NOMO-1 treated with DMSO at 0.1 percent for 48 hours (cell line): ENCODE measurements around the gene STK32A.
A peak's percentile ranks its signal among the peaks of the same experiment; 100 is the strongest.
"Not testable (repeated sequence)": the region's sequence is repeated elsewhere in the genome, so short reads cannot be mapped to it uniquely, and the experiment has no call there.

Experiments used
- DNase-seq: peaks from one replicate; lab custom pipeline; 2025; ENCODE audit not compliant: unreplicated experiment; lab: John Stamatoyannopoulos, UW

The STK32A gene

DNA sequence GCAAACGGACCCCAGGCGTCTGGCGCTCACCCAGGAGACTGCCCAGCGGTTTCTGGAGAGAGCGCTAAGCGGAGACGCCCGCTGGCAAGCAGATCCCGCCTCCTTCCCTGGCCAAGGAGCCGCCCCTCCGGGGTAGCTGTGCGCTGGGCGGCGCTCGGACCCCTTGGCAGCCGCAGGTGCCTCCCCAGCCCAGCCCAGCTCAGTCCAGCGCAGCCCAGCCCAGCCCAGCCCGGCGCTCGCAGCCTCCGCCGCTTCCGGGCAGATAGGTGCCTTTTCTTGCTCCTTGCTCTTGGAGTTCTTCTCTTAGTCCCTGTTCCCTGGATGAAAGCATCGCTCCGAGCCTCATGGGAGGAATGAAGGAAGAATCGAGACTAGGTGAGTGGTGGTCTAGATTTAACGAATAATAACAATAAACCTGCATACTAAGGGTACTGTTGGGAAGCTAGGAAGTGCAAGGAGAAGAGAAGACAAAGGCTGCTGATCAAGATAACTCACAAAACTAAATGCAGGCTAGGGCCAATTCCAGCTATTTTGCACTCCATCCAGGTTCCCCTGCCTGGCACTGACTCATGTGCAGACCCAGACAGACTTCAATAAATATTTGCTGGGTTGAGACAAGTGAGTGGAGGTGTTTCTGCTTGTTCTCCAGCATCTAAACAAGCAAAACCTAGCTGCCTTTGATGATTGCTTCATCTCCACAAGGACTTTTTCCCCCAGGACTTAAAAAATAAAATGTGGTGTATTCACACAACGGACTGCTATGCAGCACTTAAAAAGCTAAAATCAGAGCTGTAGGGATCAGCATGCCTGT is at the start of gene STK32A:
TSS of gene STK32A (plus strand) at position 202 of the 811 bp plus-strand sequence. CDS start 4,609 bp downstream, outside the sequence.
- DNase-seq, result no peak

DNA sequence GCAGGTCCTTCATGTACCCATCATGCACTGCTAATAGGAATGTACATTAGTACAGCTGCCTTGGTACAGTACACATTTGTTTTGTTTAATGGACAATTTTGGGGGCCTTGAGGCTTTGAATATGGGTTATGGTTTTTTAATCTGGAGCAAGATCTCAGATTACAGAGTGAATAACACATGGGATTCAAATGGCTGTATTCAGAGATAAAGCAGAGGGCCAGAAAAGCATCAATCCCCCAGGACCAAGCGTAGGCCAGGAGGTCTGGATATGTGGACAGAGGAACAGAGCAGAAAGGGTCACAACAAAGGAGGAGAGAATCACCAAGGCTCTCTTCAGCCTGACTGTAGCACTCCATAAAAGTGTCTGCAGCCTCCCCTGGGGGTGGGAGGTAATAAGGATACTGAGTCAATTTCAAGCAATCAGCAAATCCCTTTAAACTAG is 47.7 kb upstream of the STK32A start:
- DNase-seq, result no peak

DNA sequence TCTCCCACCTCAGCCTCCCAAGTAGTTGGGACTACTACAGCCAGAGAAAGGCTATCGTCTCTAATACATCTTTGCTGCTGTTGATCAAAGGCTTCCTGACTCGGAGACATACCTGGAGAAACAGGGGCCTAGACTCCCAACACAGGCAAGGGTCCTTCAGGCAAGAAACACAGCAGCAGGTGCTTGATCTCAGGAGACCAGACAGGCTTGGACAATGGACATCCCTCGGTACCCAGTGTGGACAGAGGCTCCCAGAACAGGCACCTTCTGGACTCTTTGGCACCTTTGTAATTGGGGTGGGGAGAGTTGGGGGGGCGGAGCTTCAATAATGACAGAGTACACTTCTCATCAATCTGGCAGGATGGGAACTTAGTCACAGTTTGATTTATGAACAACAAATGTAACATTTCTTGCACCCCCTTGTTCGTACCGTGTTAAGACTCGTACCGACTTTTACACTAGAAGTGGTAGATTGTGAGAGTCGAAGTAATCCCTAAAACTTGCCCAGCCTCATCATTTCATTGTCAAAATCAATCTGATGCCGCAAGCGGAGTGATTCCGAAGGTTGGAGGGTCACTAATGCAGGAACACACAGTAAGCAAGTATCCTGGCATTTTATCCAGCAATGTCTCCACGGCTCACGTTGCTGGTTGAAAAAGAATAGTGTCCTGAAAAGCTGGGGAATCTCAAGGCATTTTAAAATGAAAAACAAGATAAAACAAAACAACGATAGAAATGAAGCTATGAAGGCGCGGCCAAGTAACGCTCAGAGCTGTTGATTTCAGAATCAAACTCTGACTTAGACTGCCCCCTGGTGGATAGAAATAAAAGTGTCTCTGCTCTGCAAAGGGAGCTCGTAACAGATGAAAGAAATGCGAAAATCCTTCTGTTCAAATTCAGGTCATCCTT is 46.4 kb upstream of the STK32A start:
- peak; percentile 56 for DNase-seq

DNA sequence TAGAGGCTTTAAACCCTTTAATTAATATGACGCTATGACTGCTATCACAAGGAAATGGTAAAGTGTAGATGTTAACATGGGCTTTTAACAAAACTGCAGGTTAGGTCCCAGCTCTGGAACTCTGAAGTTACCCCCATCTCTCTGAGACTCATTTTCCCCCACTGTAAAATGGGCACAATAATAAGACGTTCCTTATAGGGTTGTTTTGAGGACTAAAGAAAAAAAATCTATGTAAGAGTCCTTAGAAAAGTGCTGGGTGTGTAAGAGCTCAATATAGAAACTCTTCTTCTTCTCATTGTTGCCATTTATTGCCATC is 45.8 kb upstream of the STK32A start:
- no peak for DNase-seq

DNA sequence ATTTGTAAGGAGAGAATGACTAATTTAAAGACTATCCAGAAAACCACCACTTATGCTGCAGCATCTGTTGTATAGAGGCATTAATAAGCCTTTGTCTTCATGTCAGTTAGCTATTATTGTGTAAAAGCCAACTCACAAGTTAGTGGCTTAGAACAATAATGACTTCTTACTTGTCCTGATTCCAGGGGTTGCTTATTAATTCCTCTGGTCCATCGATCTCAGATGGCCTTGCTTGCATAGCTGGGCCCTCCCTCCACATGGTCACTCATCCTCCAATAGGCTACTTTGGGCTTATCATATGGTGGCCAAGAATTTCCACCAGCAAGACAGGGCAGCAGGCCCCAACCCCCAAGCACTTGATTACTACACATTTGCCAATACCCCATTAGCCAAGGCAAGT is 44.5 kb upstream of the STK32A start:
- no peak for DNase-seq

DNA sequence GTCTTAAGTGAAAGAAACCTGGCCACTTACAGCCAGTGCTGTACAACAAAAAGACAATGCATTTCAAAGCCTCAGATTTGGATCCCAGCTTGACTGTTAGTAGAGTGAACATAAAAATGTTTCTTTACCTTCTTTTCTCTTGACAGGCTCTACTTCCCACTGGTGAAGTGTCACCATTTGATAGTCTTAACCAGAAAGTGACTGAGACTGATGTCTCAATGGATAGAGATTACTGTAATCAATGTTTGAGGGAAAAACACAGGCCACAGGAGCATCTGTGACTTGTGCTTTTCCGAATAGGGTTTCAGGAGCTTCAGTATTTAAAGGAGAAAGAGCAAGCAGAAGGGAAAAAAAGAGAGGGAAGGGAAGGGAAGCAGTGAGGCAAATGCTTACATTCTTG is 41.7 kb upstream of the STK32A start:
- DNase-seq, result no peak

DNA sequence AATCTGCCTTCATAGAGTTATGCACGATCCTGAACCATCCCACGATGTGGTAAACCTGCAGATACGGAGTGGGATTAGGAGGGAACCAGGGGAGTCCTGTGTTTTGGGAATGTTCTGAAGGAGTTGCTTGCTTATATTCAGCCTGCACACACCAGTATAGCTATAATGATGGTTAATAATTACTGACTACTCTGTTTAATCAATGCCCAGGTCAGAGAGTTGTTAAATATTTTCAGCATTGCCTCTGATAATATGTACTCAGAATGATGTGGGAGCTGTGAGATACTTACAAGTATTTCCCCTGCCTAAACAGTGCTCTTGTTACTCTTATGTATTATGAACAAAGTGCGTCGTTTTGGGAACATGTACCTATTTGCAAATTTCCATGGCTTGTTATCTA is 34.8 kb upstream of the STK32A start:
- no peak for DNase-seq

DNA sequence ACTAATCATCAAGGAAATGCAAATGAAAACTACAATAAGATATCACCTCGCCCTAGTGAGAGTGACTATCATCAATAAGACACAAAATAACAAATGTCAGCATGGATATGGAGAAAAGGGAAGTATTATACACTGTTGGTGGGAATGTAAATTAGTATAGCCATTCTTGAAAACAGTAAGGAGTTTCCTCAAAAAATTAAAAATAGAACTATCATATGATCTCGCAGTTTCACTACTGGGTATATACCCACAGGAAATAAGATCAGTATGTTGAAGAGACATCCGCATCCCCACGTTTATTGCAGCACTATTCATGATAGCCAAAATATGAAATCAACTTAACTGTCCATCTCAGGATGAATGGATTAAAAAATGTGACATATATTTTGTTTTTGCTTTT is 31.6 kb upstream of the STK32A start:
- DNase-seq, result no peak

DNA sequence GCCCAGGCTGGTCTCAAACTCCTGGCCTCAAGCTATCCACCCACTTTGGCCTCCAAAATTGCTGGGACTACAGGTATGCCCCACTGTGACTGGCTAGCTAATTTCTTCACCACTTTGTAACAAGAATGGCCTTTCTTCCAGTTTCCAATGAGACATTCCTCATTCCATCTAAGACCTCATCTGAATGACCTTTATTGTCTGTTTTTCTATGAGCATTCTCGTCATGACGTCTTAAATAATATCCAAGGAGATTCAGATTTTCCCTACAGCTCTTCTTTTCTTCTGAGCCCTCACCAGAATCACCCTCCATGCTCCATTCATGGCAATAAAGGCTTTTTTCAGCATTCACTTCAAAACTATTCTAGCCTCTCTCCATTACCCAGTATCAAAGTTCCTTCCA is 30.2 kb upstream of the STK32A start:
- DNase-seq, result no peak

DNA sequence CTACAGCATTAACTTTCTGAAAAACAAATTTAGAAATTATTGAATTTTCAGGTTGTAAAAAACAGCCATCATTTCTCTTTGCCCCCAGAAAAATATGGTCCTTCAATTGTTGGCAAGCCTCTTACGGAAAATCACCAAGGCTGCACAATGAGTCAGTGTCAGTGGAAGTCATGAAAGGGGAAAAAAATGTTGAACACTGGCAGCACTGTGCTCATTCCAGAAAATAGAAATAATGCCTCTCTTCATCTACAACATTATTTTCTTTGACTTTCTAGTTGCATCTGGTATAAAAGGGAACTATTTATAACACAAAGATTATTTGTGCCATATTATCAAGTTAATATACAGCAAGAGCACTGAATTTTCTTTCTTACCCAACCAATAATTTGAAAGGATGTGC is 26.7 kb upstream of the STK32A start:
- no peak for DNase-seq

DNA sequence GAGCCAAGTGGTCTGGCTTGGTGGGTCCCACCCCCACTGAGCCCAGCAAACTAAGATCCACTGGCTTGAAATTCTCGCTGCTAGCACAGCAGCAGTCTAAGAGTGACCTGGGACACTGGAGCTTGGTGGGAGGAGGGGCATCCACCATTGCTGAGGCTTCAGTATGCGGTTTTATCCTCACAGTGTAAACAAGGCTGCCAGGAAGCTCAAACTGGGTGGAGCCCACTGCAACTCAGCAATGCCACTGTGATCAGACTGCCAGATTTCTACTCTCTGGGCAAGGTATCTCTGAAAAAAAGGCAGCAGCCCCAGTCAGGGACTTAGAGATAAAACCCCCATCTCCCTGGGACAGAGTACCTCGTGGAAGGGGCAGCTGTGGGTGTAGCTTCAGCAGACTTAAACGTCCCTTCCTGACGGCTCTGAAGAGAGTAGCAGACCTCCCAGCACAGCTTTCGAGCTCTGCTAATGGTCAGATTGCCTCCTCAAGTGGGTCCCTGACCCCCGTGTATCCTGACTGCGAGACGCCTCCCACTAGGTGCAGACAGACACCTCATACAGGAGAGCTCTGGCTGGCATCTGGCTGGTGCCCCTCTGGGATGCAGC is 18.2 kb upstream of the STK32A start:
- no peak for DNase-seq

DNA sequence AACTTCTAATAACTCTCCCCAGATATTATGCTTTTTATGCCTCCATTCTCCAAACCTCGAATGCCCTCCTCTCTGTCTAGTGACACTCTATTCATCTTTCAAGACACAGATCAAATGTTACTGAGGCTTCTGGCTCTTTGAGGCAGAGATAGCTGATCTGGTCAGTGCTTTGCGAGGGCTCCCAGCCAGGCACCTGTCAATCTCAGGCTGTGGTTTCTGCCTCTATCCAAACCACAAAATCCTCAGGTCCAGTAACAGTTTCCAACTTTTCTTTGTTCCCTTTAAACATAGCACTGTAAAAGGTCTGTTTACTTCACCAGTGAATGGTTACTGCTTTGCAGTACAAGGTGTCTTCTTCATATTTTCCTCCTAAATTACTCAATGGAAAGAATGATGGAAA is 11.5 kb upstream of the STK32A start:
- DNase-seq, result no peak

DNA sequence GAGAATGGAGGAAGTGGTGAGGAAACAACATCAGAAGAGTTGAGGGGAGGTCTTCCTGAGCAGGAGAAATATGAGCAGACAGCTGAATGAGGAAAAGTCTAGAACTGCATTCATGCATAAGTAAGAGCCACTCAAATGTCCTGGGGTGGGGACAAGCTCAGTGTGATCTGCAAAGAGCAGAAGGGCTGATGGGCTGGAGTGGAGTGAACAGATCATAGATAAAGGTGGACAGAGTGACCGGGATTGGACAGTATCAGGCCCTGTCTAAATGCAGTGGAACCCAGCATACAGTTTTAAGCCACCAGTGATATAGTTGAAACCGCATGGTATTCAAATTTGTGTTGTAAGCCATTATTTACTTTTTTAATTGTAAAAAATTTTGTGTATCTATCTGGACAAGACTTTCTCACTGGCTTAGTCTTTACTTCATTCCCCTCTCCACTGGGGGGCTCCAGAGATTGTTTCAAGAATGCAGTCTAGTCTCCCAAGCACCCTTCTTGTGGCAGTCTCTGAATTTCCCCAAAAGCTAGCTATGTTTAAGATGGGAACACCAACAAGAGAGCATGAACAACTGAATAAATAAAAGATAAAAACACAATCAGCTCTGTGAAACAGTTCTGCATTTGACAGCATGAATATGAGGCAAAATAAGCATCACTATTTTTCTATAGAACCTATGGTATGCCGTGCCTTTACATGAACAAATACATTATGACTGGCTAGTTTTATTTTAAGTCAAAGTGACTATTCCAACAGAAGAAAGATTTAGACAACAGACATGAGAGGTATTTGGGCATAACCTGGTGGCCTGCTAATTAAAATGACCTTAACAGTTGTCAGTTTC is 10.7 kb upstream of the STK32A start:
- DNase-seq, result peak; percentile 10

DNA sequence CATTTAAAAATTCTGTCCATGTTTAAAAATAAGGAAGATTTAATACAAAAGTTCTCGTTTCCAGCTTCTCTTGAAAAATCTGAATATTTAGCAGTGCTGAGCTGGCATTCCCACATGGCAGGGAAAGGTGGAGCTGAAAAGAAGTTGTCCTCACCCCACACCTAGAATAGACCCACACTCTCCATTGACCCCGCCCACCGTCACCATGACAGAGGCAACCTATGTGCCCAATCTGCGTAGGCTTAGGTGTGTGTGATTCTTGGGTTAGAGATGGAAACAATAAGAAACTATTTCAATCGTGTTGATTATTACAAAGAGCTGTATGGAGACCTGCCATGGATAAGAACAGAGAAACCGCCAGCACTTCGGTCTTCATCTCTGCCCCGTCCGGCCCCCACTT is 8.9 kb upstream of the STK32A start:
- DNase-seq, result no peak

DNA sequence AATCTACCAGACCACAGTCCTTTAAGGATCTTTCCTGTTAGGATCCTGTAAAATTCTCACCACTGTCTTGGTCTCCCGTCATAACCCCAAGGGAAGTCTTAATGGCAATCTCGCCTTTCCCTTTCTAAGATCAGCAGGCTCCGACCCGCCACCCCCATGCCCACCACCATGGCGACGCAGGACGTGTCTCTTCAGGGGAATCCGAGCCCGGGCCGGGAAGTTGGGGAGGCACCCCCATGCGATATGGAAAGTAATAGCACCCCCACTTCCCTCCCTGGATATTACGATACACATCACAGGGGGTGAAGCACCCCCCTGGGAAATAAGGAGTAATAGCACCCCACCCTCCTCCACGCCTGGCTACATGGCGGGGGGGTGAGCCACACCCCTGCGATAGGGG is 8.3 kb upstream of the STK32A start:
- no peak for DNase-seq

DNA sequence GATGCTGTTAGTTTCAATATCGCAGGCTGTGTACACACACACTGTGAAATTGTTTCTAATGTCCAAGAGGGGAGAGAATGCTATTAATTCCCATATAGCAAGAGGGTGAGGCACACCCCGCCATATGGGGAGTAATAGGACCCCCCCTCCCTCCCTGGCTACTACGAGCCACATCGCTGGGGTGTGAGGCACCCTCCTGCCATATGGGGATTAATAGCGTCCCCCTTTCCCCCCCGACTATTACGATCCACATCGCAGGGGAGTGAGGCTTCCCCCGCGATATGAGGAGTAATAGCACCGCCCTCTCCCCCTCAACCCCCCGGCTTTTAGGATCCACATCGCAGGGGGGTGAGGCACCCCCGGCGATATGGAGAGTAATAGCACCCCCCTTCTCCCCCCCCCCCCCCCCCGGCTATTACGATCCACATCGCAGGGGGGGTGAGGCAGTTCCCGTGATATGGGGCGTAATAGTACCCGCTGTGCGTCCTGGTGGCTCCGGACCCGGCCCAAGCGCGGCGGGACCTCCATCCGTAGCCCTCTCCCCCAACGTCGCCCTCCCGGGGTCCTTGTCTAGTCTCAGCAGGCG is 494 bp upstream of the STK32A start:
- DNase-seq, result no peak

DNA sequence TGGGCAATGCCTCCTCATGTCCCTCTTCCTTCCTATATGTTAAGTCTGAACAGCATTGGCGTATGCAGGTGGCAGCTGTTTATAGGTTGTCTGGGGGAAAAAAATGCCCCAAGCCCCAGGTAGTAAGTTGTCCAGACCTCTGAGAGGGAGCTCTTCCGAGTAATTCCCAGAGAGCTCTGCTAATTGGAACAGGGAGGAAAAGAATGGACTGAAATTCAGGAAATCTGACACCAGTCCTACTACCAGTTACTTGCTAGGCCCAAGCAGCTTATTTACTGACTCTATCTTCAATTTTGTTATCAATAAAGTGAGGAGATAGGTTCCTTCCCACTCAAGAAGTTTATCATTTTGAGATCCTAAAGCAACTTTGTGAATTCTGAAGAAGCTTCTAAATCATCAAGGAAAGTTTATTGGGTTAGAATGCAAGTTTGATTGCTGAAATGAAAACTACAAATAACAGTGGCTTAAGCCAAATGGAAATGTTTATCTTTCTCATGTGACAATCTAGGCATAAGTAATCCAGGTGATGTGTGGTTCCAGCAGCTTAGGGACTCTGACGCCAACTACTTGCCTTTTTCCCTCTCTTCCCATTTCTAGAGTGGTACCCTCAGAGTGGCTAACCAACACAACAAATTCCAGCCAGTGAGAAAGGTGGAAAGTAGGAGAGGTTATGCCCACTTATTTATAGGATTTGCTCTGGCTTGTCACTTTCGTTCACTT is 5.6 kb downstream of the STK32A start:
- no peak for DNase-seq

DNA sequence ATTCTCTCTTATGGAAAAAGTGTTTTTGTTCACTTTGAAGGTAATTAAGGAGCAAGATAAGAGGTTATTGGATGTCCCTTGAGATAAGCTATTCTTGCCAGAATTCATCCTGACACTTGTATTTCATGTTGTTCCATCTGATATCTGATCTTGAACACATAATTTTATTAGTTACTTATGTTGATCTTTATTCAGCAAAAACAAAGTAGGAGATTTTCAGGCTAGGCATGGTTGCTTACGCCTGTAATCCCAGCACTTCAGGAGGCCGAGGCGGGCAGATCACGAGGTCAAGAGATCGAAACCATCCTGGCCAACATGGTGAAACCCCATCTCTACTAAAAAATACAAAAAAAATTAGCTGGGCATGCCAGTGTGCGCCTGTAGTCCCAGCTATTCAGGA is 8.4 kb downstream of the STK32A start:
- DNase-seq, result not testable (repeated sequence)

DNA sequence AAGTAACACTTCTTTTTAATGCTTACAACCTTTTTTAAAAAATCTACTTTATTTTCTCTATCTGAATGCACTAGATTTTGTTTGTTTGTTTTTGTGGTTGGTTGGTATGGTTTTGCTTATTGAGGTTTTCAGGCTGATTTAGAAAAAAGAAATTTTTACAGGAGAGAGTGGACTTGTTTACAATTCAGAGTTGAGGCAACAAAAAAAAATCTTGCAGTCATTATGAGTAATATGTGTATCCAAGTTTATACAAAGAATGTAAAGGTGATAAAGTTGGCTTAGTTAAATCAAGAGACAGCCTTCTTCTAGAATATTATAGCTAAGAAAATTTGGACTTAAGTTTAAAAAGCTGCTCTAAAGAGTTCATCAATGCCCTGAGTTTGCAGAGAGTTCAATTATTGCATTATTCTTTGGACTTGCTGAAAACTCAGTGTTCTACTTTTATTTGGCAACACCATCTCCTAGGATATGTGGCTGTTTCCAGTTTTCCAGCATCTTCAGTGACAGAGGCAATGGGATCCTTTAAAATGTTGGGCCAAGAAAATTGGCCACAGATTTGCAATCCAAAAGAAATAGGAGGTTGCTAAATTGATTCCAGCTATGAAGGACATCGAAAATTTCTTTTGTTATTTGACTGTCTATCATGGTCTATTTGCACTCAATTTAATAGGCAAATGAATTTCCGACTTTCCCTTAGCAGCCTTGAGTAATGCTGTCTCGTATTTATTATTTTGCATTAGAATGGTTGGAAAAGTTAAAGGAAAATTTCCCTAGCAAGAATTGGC is 10.7 kb downstream of the STK32A start:
- no peak for DNase-seq
